Activated naive CD4-positive, alpha-beta T cell treated with anti-CD3 and anti-CD28 coated beads, Interleukin-2, amount 10 ng/mL, durations not matched to agents 7 days and 5 days (primary cell): ENCODE measurements around the gene NOS1AP.

Experiments
- CTCF ChIA-PET: fragments of 350-600 bp; sonication (Branson Sonifier 250); formaldehyde crosslinking; loops from one replicate; lab custom pipeline; 2021; ENCODE audit warnings: antibody characterized with exemption; lab: Charles Lee
- DNase-seq: peaks from one replicate; pipeline ENCODE4 v3.0.0-alpha.2; 2020
- H3K27ac Mint-ChIP-seq: one replicate; pipeline ENCODE4 v1.8.0; 2021; ENCODE audit warnings: mild to moderate bottlenecking, moderate library complexity, mixed read lengths
- H3K27me3 Mint-ChIP-seq: one replicate; pipeline ENCODE4 v1.8.0; 2021; ENCODE audit warnings: mild to moderate bottlenecking, mixed read lengths
- H3K36me3 Mint-ChIP-seq: one replicate; pipeline ENCODE4 v1.8.0; 2021; ENCODE audit warnings: mixed read lengths
- H3K4me1 Mint-ChIP-seq: one replicate; pipeline ENCODE4 v1.8.0; 2021; ENCODE audit warnings: mixed read lengths
- H3K4me3 Mint-ChIP-seq: one replicate; pipeline ENCODE4 v1.8.0; 2021; ENCODE audit warnings: mild to moderate bottlenecking, moderate library complexity, mixed read lengths
- H3K9me3 Mint-ChIP-seq: one replicate; pipeline ENCODE4 v1.8.0; 2021; ENCODE audit warnings: mixed read lengths

The NOS1AP gene

DNA sequence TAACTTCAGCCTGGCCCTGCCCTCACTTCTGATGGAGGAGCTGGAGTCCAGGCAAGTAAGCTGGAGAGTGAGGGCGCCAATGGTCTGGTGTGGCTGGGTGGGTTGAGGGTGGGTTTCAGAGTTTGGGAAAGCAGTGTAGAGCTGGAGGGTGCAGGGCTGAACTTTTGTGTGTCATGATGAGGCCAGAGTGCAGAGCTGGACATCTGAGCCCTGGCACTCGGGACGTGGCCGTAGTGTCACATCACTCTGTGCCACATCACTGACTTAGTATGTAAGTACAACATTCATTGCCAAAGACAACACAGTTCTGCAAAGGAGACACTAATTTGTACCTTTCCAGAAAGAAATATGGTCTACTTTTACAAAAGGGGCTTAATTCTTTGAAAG lies 291.4 kb downstream of the NOS1AP start:
- H3K27me3 Mint-ChIP-seq = peaks cover 19% of the 10 kb centered on the region

GRCh38 chr1:162361349-162361748 lies 291.9 kb downstream of the NOS1AP start:
- CTCF ChIA-PET = no interaction called here
- Mint-ChIP-seq H3K36me3 (no peaks in the 10 kb centered on the region), H3K4me1 (no peaks in the 10 kb centered on the region), H3K9me3 (no peaks in the 10 kb centered on the region), H3K27ac (no peak overlapping the region), H3K4me3 (no peak overlapping the region), H3K27me3 (peaks cover 19% of the 10 kb centered on the region)
- DNase-seq = no peak

More for the DNA sequence above, 291.4 kb downstream of the NOS1AP start:
- Mint-ChIP-seq H3K9me3 (no peaks in the 10 kb centered on the region), H3K4me1 (no peaks in the 10 kb centered on the region), H3K36me3 (no peaks in the 10 kb centered on the region), H3K4me3 (no peak overlapping the region), H3K27ac (no peak overlapping the region)
- CTCF ChIA-PET = no interaction called here
- no peak for DNase-seq

DNA sequence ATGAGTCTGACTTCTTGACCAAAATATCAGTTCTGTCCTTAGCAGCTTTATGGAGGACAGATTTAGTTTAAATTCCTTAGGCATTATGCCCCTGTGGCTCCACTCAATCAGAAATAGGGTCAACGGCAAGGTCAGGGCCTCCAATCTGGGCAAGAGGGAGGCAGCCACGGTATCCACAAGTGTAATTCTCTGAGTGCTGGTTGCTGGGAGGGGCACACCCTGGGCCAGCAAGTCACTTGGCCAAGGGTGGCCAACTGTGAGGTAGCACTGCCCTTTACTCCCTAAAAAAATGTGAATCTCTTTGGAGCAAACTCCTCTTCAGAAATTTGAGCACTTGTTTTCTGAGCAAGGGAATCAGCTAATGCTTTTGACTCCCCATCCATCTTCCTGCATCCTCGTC lies 294.3 kb downstream of the NOS1AP start:
- H3K27me3 Mint-ChIP-seq = peaks cover 15% of the 10 kb centered on the region
- no peak overlapping the region for H3K4me3 Mint-ChIP-seq
- no peaks in the 10 kb centered on the region for H3K36me3 Mint-ChIP-seq
- H3K9me3 Mint-ChIP-seq = no peaks in the 10 kb centered on the region
- CTCF ChIA-PET = no interaction called here
- no peak overlapping the region for H3K27ac Mint-ChIP-seq
- no peak for DNase-seq
- no peaks in the 10 kb centered on the region for H3K4me1 Mint-ChIP-seq

- no peak for DNase-seq
- Mint-ChIP-seq H3K9me3 (no peaks in the 10 kb centered on the region), H3K4me3 (no peak overlapping the region), H3K36me3 (no peaks in the 10 kb centered on the region), H3K27me3 (peaks cover 15% of the 10 kb centered on the region), H3K4me1 (no peaks in the 10 kb centered on the region), H3K27ac (no peak overlapping the region)
- CTCF ChIA-PET = no interaction called here
Observed at GRCh38 chr1:162364498-162364897, 295.0 kb downstream of the NOS1AP start.

DNA sequence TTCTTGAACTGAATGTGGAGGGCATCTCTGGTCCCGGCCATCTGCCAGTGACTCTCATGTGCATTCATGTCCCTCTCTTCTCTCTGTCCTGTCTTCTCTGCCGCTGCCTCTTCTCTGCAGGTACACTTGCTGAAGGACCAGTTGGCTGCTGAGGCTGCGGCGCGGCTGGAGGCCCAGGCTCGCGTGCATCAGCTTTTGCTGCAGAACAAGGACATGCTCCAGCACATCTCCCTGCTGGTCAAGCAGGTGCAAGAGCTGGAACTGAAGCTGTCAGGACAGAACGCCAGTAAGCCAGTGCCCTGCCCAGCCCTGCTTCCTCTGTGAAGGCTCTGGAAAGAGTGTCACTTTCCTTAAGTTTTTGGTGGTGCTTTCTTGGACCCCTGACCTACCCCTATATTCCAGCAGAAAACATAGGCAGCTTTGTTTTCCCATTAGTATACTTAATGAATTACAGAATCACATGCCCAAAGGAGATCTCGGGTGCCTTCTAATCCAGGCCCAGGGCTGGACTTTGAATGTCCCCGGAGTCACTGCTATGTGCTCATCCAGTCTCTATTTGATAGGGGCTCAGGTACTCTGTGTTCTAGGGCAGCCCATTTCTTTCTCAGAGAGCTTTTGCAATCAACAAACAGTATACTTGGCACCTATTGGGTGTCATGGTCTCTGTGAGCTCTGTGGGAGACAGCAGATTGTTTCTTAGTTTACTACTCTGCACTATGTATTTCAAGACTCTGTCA lies 296.0 kb downstream of the NOS1AP start:
- Mint-ChIP-seq H3K36me3 (no peaks in the 10 kb centered on the region), H3K4me3 (no peak overlapping the region)

GRCh38 chr1:162366149-162366548 lies 296.7 kb downstream of the NOS1AP start:
- Mint-ChIP-seq H3K27ac (no peak overlapping the region), H3K9me3 (no peaks in the 10 kb centered on the region), H3K36me3 (no peaks in the 10 kb centered on the region), H3K4me1 (no peaks in the 10 kb centered on the region), H3K4me3 (no peak overlapping the region), H3K27me3 (peaks cover 15% of the 10 kb centered on the region)
- CTCF ChIA-PET = interaction anchor here (1.6 kb wide), 1 partner anchor 23 kb away, joined by 5 read pairs; no protein-coding TSS in a partner anchor
- DNase-seq = no peak

More for the DNA sequence above, 296.0 kb downstream of the NOS1AP start:
- peaks cover 15% of the 10 kb centered on the region for H3K27me3 Mint-ChIP-seq
- no peak for DNase-seq
- no peaks in the 10 kb centered on the region for H3K4me1 Mint-ChIP-seq
- no peak overlapping the region for H3K27ac Mint-ChIP-seq
- H3K9me3 Mint-ChIP-seq = no peaks in the 10 kb centered on the region
- CTCF ChIA-PET = interaction anchor here (1.6 kb wide), 1 partner anchor 24 kb away, joined by 5 read pairs; no protein-coding TSS in a partner anchor

- no peak for DNase-seq
- H3K27me3 Mint-ChIP-seq = peaks cover 15% of the 10 kb centered on the region
- no peaks in the 10 kb centered on the region for H3K9me3 Mint-ChIP-seq
- H3K27ac Mint-ChIP-seq = no peak overlapping the region
- H3K4me3 Mint-ChIP-seq = peak overlapping the region; percentile 43
- CTCF ChIA-PET = interaction anchor here (1.6 kb wide), 1 partner anchor 23 kb away, joined by 5 read pairs; no protein-coding TSS in a partner anchor
- no peaks in the 10 kb centered on the region for H3K4me1 Mint-ChIP-seq
- H3K36me3 Mint-ChIP-seq = no peaks in the 10 kb centered on the region
Observed at GRCh38 chr1:162366671-162367070, 297.2 kb downstream of the NOS1AP start.

- Mint-ChIP-seq H3K27ac (no peak overlapping the region), H3K27me3 (peaks cover 15% of the 10 kb centered on the region), H3K9me3 (no peaks in the 10 kb centered on the region), H3K4me1 (no peaks in the 10 kb centered on the region), H3K36me3 (no peaks in the 10 kb centered on the region), H3K4me3 (peak overlapping the region; percentile 43)
- CTCF ChIA-PET = no interaction called here
- DNase-seq = no peak
Observed at GRCh38 chr1:162367073-162367472, 297.6 kb downstream of the NOS1AP start.

- no peaks in the 10 kb centered on the region for H3K4me1 Mint-ChIP-seq
- CTCF ChIA-PET = no interaction called here
Observed at GRCh38 chr1:162367772-162368171, 298.3 kb downstream of the NOS1AP start.

GRCh38 chr1:162368451-162368850 lies 299.0 kb downstream of the NOS1AP start:
- DNase-seq = no peak
- Mint-ChIP-seq H3K4me3 (no peak overlapping the region), H3K27ac (no peak overlapping the region)

More at GRCh38 chr1:162367772-162368171, 298.3 kb downstream of the NOS1AP start:
- Mint-ChIP-seq H3K9me3 (no peaks in the 10 kb centered on the region), H3K4me3 (no peak overlapping the region), H3K27me3 (peaks cover 15% of the 10 kb centered on the region), H3K36me3 (no peaks in the 10 kb centered on the region), H3K27ac (no peak overlapping the region)
- DNase-seq = no peak

DNA sequence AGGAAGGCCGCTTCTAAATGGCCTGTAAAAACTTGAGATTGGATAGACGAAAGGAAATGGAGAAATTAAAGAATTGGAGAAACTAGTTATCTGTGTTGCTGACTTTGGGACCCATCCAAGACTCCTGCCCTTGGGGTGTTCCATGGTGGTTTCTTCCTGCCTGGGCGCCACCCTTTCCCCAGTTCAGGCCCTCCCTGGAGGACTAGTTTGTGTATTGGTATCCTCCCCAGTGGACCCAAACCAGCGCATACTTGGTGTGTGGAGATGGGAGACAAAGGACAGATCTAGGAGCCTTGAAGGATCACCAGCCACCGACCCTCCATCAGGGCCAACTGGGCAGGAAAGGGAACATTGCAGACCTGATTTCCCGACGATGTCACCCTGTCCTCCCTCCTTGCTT lies 300.1 kb downstream of the NOS1AP start:
- no peak overlapping the region for H3K4me3 Mint-ChIP-seq
- peaks cover 6% of the 10 kb centered on the region for H3K27me3 Mint-ChIP-seq
- no peaks in the 10 kb centered on the region for H3K4me1 Mint-ChIP-seq
- H3K9me3 Mint-ChIP-seq = no peaks in the 10 kb centered on the region
- no peaks in the 10 kb centered on the region for H3K36me3 Mint-ChIP-seq
- H3K27ac Mint-ChIP-seq = no peak overlapping the region
- CTCF ChIA-PET = no interaction called here
- DNase-seq = no peak

More at GRCh38 chr1:162368451-162368850, 299.0 kb downstream of the NOS1AP start:
- peaks cover 13% of the 10 kb centered on the region for H3K27me3 Mint-ChIP-seq
- no peaks in the 10 kb centered on the region for H3K36me3 Mint-ChIP-seq
- no peaks in the 10 kb centered on the region for H3K9me3 Mint-ChIP-seq
- H3K4me1 Mint-ChIP-seq = no peaks in the 10 kb centered on the region
- CTCF ChIA-PET = no interaction called here

- CTCF ChIA-PET = no interaction called here
- Mint-ChIP-seq H3K36me3 (no peaks in the 10 kb centered on the region), H3K9me3 (no peaks in the 10 kb centered on the region), H3K27me3 (peaks cover 6% of the 10 kb centered on the region), H3K27ac (no peak overlapping the region), H3K4me1 (no peaks in the 10 kb centered on the region), H3K4me3 (no peak overlapping the region)
- no peak for DNase-seq
Observed at GRCh38 chr1:162370161-162370560, 300.7 kb downstream of the NOS1AP start.

GRCh38 chr1:162370721-162371120 lies 301.2 kb downstream of the NOS1AP start:
- peaks cover under 1% of the 10 kb centered on the region for H3K27me3 Mint-ChIP-seq
- no peaks in the 10 kb centered on the region for H3K36me3 Mint-ChIP-seq
- H3K27ac Mint-ChIP-seq = no peak overlapping the region
- no peaks in the 10 kb centered on the region for H3K9me3 Mint-ChIP-seq
- no peaks in the 10 kb centered on the region for H3K4me1 Mint-ChIP-seq
- no peak for DNase-seq
- CTCF ChIA-PET = no interaction called here
- H3K4me3 Mint-ChIP-seq = no peak overlapping the region

GRCh38 chr1:162371611-162372010 lies 302.1 kb downstream of the NOS1AP start:
- CTCF ChIA-PET = no interaction called here
- Mint-ChIP-seq H3K9me3 (no peaks in the 10 kb centered on the region), H3K27ac (no peak overlapping the region), H3K4me1 (no peaks in the 10 kb centered on the region), H3K27me3 (no peaks in the 10 kb centered on the region), H3K36me3 (no peaks in the 10 kb centered on the region), H3K4me3 (no peak overlapping the region)
- no peak for DNase-seq
